Measurements from ENCODE around the gene PPP1R16B.

Gene PPP1R16B

DNA sequence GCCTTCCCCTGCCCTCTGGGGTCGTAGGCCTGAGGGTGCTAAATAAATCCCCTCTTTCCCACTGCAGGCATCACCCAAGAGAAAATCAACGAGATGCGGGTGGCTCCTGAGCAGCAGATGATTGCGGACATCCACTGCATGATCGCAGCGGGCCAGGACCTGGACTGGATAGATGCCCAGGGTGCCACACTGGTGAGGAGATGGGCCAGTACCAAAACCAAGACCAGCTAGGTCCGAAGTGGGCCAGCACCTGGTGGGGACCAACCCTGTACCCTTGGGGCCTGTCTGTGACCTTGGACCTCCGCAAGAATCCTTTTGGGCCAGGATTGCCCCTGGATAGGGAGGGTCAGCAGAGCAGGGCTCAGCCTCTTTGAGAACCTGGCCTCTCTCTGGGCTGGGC lies 97.1 kb downstream of the PPP1R16B start:
- DNase-seq, result no peak

DNA sequence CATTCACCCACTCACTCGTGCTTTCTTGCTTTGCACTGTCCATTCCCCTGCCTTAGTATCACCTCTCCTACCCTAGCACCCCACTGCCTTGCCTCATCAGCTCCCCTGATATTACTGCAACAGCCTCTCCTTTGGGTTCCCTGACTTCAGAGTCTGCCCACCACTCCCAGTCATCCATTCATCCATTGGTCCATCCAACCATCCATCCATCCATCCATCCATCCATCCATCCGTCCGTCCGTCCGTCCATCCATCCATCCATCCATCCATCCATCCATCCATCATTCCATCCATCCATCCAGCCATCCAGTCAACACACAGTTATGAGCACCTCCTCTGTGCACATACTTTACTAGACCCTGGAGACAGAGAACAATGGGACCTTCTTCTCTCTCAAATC lies 97.8 kb downstream of the PPP1R16B start:
- no peak for DNase-seq

DNA sequence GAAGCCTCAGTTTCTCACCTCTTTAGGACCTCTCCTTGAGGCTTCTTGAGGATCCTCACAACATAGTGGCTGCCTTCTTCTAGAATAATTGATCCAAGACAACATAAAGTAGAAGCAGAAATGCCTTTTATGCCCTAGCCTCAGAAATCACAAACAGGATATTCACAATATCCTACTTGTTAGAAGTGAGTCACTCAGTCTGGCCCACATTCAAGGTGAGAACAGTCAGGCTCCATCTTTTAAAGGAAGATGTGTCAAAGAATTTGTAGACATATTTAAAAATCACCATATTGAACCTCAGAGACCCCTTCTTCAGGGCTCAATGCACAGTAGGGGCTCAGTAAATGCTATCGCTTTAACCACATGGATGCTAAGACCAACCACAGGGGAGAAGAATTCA lies 99.9 kb downstream of the PPP1R16B start:
- DNase-seq, result no peak

DNA sequence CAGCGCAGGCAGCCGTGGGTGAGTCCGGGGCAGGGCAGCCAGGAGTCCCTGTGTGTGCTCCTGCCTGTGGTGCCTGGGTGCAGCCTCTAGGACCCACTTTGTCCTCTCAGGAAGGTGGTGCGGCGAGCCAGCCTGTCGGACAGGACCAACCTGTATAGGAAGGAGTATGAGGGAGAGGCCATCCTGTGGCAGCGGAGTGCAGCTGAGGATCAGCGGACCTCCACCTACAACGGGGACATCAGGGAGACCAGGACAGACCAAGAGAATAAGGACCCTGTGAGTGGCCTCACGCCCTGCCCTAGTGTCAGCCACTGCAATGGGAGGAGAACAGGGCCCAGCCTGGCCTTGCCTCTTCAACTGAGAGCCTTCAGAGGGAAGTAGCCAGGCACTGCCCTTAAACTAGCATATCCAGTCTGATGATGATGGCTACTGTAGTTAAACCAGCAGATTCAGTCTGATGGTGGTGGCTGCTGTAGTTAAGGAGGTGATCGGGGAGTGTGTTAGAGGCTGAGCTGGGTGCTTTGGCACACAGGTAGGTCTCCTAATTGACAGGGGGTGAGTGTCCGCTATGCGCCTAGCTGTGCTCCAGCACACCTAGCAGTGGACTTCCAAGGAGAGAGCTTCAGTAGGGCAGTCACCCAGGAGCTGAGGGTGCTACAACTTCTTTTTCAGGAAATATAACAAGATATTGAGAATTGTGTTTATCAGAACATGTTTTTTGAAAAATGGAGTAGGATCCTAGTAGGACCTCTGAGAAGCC lies 102.6 kb downstream of the PPP1R16B start:
- no peak for DNase-seq

DNA sequence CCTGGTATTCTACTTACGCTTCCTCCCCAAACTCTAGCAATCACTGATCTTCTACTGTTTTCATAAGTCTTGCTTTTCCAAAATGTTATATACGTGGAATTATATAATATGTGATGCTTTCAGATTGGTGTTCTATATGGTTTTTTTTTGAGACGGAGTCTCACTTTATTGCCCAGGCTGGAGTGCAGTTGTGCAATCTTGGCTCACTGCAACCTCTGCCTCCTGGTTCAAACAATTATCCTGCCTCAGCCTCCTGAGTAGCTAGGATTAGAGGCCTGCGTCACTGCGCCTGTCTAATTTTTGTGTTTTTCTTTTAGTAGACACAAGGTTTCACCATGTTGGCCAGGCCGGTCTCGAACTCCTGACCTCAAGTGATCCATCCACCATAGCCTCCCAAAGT lies 109.9 kb downstream of the PPP1R16B start:
- no peak for DNase-seq

DNA sequence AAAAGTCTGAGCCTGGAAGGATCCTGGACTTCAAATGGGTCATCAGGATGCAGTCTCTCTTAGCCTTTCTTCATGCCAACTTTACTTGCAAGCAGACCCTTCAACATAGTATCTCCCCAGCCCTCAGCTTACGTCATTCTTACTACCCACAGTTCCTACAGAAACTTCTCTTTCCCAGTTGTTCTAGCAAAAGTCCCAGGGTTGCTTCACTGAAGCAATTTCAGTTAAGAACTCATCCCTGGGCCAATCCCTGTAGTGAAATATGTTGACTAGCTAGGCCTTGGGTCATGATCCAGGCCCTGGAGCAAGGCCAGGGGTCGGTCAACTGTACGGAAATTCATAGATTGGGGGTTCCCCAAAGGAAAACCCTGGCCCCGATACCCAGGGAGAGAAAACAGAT lies 112.2 kb downstream of the PPP1R16B start:
- no peak for DNase-seq

DNA sequence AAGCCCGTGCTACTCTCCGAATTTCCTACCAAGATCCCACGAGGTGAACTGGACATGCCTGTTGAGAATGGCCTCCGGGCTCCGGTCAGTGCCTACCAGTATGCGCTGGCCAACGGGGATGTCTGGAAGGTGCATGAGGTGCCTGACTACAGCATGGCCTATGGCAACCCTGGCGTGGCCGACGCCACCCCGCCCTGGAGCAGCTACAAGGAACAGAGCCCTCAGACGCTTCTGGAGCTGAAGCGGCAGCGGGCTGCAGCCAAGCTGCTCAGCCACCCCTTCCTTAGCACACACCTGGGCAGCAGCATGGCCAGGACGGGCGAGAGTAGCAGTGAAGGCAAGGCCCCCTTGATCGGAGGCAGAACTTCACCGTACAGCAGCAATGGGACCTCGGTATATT lies 112.7 kb downstream of the PPP1R16B start:
- no peak for DNase-seq

DNA sequence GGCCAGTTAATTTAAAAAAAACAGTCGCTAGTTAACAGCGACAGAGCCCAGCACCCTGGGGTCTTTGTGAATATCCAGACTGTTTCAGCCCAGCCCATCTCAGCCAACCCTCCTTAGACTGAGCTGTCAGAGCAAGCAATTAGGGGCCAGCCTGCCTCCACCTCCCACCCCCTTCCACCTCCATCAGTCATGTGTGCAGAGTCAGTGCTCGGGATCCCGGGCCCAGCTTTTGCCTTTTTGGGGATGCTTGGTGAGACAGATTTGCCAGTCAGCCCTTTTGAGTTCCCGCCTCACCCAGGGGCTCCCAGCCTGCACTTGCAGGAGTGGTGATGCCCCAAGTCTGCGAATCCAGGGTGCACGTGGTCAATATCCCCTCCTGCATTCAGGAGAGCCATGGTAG lies 114.2 kb downstream of the PPP1R16B start:
- no peak for DNase-seq

DNA sequence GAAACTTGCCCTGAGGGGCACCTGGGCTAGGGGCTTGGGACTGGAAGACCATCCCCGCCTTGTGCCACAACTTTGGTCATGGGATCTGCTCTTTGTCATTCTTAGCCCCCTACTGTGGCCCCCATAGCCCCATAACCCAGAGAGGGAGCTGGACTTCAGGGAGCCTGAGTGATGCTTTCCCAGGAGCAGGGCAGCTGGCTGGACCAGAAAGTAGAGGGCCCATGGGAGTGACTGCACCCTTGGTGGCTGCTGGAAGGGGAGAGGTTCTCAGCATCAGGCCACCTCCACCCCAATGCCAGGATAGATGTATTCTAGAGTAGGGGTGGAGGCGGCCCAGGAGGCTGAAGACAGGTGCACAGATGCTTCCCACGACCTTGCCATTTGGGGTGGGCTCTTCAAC lies 114.9 kb downstream of the PPP1R16B start:
- no peak for DNase-seq

DNA sequence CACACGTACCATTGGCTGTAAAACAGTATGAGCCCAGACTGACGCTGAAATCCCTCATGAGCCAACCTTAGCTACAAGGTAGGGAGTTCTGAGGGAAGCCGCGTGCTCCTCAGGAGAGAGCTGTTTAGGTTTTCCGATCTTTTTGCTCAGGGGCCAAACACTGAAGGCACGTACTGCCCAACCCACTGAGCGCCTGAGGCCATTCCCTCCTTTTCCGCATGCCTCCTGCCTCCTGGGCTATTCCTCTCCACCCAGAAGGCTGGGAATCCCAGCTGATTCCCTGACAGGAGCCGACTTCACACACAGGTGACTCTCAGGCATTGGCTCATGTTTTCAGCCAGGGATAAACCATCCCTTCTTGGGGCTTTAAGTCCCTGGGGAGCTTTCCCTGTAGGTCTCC lies 115.4 kb downstream of the PPP1R16B start:
- no peak for DNase-seq

DNA sequence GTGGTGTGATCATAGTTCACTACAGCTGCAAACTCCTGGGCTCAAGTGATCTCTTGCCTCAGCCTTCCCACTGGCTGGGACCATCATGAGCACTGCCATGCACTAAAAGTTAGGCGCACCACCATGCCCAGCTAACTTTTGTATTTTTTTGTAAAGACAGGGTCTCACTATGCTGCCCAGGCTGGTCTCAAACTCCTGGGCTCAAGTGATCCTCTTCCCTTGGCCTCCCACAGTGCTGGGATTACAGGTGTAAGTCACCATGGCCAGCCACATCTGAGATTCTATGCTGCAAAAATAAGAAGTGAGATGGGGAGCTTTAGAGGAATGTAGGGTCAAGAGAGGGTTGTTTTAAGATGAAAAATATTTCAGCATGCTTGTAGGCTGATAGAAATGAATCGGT lies 119.2 kb downstream of the PPP1R16B start:
- DNase-seq, result no peak

DNA sequence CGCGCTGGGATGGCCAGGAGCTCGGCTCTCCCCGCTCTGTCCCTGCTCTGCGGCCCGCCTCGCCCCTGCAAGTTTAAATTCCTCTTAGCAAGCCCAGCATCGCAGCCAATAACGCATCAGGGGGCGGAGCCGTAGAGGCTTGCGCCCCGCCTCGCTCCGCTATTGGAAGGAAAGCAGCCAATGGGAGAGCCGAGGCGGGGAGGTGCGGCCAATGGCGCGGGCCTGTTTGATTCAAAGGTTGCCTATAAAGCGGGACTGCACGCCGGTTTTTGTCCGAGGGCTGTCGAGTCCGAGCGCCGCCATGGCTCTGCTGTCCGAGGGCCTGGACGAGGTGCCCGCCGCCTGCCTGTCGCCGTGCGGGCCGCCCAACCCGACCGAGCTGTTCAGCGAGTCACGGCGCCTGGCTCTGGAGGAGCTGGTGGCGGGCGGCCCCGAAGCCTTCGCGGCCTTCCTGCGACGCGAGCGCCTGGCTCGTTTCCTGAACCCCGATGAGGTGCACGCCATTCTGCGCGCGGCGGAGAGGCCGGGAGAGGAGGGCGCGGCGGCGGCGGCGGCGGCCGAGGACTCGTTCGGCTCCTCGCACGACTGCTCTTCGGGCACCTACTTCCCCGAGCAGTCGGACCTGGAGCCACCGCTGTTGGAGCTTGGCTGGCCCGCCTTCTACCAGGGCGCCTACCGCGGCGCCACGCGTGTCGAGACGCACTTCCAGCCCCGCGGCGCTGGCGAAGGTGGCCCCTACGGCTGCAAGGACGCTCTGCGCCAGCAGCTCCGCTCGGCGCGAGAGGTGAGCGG lies 120.8 kb downstream of the PPP1R16B start, which contains the start of gene FAM83D:
FAM83D (plus strand) TSS at position 276 of the 792 bp plus-strand sequence; CDS start at position 302, 26 bp downstream.
- peak; percentile 88 for DNase-seq

DNA sequence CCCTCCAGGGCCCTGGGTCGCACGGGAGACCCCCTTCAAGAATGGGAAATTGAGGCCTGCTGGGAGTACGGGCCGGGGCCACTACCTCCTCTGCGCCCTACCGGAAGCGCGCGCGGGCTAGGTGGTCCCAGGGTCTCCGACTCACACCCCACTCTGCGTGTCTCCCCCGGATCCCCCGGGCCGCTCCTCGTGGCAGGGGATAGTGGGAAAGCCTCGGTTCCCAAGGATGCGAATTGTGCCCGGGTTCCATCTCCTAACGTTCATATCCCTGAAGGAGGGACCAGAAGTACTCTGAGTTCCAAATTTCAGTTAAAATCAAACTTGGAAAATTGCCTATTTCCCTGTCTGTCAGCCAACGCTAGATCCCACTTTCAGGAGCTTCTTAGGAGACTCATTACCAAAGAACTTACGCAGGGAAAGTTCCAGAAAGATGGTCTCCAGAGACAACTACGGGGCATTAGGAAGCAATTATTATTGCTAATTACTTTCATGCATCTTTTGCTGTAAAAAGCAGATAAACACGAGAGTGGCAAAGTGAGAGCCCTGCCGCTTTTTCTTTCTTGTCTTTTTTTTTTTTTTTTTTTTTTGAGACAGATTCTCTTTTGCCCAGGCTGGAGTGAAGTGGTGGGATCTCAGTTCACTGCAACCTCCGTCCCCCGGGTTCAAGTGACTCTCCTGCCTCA lies 121.6 kb downstream of the PPP1R16B start:
- DNase-seq, result no peak

DNA sequence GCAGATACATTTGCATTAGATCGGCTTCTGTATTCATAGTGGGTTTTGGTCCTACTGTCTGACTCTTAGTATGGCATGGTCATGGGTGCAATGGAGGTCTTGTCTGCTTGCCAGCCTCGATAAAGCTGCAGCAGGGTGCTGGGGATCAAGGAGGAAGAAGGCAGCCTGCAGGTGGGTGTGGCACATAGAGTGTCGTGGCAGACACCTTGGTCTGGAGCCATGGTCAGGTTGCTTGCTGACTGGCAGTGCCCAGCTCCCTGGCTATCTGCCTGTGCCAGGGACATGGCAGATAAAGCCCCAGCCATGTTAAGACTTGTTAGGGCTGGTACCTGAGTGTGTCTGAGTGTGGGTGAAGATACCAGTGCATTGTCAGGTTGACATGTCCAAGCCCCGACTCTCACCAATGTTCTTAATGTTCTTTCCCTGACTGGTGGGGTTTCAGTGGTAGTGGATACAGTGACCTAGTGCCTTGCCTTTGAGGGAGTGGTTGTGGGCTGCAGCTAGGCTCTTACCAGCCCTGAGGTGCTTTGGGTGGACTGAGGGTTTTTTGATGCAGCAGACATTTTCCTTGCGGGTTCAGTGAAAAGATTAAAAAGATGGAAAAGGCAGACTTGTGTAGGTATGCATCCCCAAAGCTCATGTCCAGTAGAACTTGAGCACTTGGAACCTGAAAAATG lies 122.5 kb downstream of the PPP1R16B start:
- no peak for DNase-seq

DNA sequence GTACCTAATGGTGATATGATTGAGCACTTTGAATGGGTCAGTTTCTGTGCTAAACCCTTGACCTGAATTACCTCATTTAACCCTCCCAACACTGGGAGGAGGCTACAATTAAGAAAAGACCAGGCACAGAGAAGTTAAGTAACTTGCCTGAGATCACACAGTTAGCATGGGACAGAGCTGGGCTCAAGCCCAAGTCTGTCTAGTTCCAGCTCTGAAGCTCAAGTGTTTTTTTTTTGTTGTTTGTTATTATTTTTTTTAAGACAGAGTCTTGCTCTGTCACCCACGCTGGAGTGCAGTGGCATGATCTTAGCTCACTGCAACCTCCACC lies 124.7 kb downstream of the PPP1R16B start:
- DNase-seq, result no peak

DNA sequence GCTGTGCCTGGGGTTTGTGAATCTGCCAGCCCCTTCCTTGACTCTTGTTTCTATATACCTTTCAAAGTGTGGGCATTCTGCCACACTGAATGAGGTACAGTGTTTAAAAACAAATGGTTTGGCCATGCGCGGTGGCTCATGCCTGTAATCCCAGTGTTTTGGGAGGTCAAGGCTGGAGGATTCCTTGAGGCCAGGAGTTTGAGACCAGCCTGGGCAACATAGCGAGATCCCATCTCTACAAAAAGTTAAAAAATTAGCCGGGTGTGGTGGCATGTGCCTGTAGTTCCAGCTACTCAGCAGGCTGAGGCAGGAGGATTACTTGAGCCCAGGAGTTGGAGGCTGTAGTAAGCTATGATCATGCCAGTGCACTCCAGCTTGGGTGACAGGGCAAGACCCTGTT lies 126.5 kb downstream of the PPP1R16B start:
- DNase-seq, result no peak

DNA sequence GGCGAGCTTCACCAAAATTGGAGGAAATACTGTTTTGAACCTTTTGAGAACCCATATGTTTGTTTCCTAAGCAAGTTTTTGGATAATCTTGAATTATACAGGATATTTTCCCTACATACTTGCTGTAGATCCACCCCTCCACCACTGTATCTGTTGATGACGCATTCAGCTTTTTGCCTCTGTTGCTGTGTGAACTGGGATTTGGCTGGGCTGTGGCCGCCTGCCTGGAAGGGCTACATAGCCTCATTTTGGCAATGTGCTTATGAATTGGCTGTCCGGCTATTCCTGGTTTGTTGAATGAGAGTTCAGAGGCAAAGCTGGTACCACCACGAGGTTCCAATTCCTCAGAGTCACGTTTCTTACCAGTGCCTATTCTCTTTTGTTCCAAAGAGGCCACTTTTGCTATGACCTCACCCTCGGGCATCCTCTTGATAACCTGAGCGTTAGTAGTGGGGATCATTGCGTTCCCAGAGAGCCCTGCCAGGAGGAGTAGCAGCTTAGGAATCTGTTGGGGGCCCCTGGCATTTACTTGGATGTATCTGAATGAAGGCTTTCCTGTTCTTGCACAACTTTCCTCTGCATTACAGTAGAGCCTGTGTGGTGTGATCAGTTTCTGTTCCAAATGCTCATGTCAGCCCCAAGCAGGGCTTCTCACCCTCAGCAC lies 127.1 kb downstream of the PPP1R16B start:
- DNase-seq, result no peak

DNA sequence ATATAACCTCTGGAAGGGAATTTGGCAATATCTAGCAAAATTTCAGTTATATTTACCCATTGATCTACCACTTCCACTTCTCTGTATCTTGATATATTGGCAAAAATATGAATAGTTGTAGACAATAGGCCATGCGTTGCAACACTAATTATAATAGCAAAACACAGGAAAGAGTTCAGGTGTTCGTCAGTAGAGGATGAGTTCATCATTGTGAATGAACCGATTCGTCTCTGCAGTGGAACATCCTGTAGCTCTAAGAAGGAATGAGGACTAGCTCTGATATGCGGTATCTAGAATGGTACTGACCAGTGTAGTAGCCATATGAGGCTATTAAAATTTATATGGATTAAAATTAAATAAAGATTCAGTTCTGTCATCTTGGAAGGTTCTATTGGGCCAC lies 129.0 kb downstream of the PPP1R16B start:
- no peak for DNase-seq

DNA sequence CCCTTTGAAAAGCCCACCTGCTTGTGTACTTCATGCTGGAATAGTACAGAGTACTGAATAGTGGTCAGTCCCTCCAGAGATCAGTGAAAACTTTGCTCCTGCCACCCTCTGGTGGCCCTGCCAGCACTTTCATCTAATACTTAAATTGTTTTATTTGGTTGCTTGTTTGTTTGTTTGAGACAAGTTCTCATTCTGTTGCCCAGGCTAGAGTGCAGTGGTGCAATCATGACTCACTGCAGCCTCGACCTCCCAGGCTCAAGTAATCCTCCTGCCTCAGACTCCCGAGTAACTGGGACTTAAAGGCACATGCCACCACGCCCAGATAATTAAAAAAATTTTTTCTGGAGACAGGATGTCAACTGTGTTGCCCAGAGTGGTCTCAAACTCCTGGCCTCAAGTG lies 129.8 kb downstream of the PPP1R16B start:
- DNase-seq, result no peak

DNA sequence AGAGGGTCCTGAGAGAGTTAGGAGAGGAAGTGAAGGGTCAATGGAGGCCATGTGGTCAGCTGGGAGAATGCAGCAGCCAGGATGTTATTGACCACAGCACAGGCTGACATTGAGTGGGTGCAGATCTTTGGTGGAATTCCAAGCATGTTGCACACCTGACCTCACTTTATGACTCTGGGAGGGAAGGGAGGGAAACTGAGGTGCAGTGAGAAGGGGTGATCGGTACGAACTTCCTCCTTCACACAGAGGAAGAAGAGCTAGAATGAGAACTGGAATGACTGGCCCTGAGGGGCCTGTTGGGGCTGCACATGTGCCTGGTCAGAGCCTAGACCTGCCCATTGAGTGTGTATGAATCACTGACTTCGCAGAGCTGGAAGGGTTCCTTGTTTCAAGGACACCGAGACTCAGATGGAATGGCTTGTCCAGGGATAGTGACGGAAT lies 130.5 kb downstream of the PPP1R16B start:
- no peak for DNase-seq

DNA sequence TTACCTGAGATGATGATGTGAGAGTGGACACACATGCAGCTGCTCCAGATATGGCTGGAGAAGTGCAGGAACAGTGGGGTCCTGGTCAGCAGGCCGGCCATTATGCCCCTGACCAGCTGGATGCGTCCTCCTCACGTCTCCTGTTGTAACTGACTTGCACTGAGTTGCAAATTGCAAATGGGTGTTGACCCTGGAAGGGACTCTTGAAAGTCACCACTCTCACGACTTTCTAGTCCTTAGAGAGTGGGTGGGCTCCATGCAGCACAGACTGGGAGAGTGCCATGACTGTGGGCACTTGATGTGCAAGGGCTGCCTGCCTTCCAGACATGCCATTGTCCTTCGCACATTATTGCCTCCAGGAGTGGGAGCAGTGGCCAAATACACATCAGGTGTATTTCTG lies 131.5 kb downstream of the PPP1R16B start:
- DNase-seq, result no peak

DNA sequence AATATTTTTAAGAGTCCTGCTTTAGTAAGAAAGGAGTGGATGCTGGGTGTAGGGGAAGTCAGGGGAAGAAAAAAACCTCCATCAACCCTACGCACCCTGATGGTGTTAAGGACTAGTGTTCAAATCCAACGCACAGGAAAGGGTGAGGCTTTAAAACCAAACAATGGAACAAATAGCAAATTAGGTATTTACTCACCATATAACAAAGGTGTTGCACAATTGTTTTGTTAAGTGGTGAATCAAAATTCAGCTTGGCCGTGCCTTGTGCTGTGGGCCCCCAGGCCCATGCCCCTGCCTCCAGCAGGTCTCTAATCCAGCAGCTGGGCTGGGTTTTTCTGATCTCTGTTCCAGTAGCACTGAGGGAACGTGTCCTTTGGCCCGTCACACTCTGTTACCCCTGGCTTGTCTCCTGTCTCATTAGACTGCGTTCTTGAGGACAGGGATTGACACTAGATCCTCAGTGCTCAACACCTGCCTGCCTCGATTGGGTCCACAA lies 132.5 kb downstream of the PPP1R16B start:
- DNase-seq, result no peak

DNA sequence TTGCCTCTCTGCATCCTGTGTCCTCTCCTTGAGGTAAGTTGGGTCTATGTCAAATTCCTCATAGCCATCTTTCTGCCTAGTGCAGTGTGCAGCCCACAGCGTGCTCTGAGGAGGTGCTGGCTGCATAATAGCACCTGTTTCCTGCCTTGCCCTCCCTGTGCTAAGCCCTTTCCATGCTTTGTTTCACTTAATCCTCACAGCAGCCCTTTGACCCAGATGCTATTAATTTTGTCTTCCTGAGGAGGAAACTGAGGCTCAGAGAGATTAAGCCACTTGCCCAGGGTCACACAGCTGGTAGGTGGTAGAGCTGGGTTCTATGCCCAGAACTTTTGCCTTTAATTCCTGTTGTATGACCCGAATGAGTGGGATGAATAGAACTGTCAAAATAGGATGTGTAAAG lies 134.2 kb downstream of the PPP1R16B start:
- no peak for DNase-seq

Data from activated CD4-positive, alpha-beta T cell treated with anti-CD3 and anti-CD28 coated beads for 1 hour (primary cell).